Thoracic aorta (tissue), 2 donors: ENCODE data around the gene ABHD15. TPM values are rescaled to one million over a fixed set of nuclear protein-coding genes. Genes with fewer than 3 reads are reported as not detected.

Experiments used
- ATAC-seq: fragments of 150-250 bp; one replicate; pipeline ENCODE4 v1.8.0; 2017; ENCODE audit warnings: low read depth; ENCODE audit not compliant: insufficient number of reproducible peaks, low FRiP score
- DNase-seq: peaks from one replicate; pipeline ENCODE4 v3.0.0-alpha.2; 2020; ENCODE audit warnings: low spot score
- H3K27ac ChIP-seq, 2 donors: fragments of 200-600 bp; sonication (generic); 1 replicate in 1 of 2; 2 replicates in 1 of 2; pipeline ENCODE4 v1.5.1; 2016; ENCODE audit warnings: mild to moderate bottlenecking in 2 of 2, moderate library complexity in 2 of 2
- H3K27me3 ChIP-seq: fragments of 200-600 bp; sonication (generic); replicated peaks from 2 replicates; pipeline ENCODE4 v1.6.0; 2016; ENCODE audit warnings: mild to moderate bottlenecking; ENCODE audit not compliant: insufficient read depth
- H3K36me3 ChIP-seq: fragments of 200-600 bp; sonication (generic); one replicate; pipeline ENCODE4 v1.5.1; 2016
- H3K4me1 ChIP-seq, 2 donors: fragments of 200-600 bp; sonication (generic); 1 replicate in 1 of 2; 2 replicates in 1 of 2; pipeline versions ENCODE4 v1.5.1 to v1.6.0; 2016; ENCODE audit warnings: low read depth in 2 of 2, mild to moderate bottlenecking in 1 of 2; ENCODE audit not compliant: control insufficient read depth in 1 of 2
- H3K4me3 ChIP-seq: fragments of 200-600 bp; sonication (generic); 2 replicates; pipeline ENCODE4 v1.5.1; 2016; ENCODE audit warnings: mild to moderate bottlenecking
- H3K9me3 ChIP-seq: fragments of 200-600 bp; sonication (generic); 2 replicates; pipeline ENCODE4 v1.5.1; 2016
- CTCF ChIP-seq: fragments of 200-600 bp; sonication (generic); IDR thresholded peaks from one replicate; pipeline ENCODE4 v1.5.1; 2019; ENCODE audit warnings: antibody characterized with exemption
- total RNA-seq, 2 donors: library from RNA; depleted of rRNA; stranded (reverse); fragments of >200 nt; gene quantifications; one replicate each; pipeline versions ENCODE4 v1.1.0 to v1.2.3, GENCODE V29; 2016

Gene ABHD15
- total RNA-seq, 2 donors from 2014 or later: 11.3 to 24.0 TPM

- ATAC-seq (no peak), DNase-seq (no peak)
- Histone ChIP-seq H3K36me3 (no peaks in the 10 kb centered on the region), H3K4me1 (peaks cover 18 to 32% of the 10 kb centered on the region in 2 donors), H3K9me3 (no peaks in the 10 kb centered on the region), H3K4me3 (no peak overlapping the region), H3K27me3 (no peaks in the 10 kb centered on the region), H3K27ac (no peak overlapping the region)
- TF ChIP-seq CTCF: no peak
These were observed 29.3 kb upstream of the ABHD15 start for GRCh38 chr17:29595943-29596774.

- H3K27ac ChIP-seq: no peak overlapping the region
- no peak overlapping the region for H3K4me3 ChIP-seq
- ATAC-seq (no peak), DNase-seq (no peak)
- no peak for TF ChIP-seq CTCF
- H3K36me3 ChIP-seq: no peaks in the 10 kb centered on the region
- peaks cover 25 to 40% of the 10 kb centered on the region in 2 donors for H3K4me1 ChIP-seq
- no peaks in the 10 kb centered on the region for H3K27me3 ChIP-seq
- no peaks in the 10 kb centered on the region for H3K9me3 ChIP-seq
These were observed 28.5 kb upstream of the ABHD15 start for GRCh38 chr17:29595107-29595942.

GRCh38 chr17:29594519-29595090, 27.8 kb upstream of the ABHD15 start:
- no peak for TF ChIP-seq CTCF
- Histone ChIP-seq H3K9me3 (no peaks in the 10 kb centered on the region), H3K27ac (no peak overlapping the region), H3K36me3 (no peaks in the 10 kb centered on the region), H3K27me3 (no peaks in the 10 kb centered on the region), H3K4me1 (peaks cover 32 to 48% of the 10 kb centered on the region in 2 donors), H3K4me3 (no peak overlapping the region)
- no peak for ATAC-seq
- no peak for DNase-seq

- H3K9me3 ChIP-seq: no peaks in the 10 kb centered on the region
- H3K36me3 ChIP-seq: no peaks in the 10 kb centered on the region
- ATAC-seq (no peak), DNase-seq (no peak)
- H3K27me3 ChIP-seq: no peaks in the 10 kb centered on the region
- H3K4me1 ChIP-seq: peaks cover 32 to 48% of the 10 kb centered on the region in 2 donors
- TF ChIP-seq CTCF: no peak
- no peak overlapping the region for H3K27ac ChIP-seq
- peak overlapping the region; percentile 79 for H3K4me3 ChIP-seq
These were observed 27.0 kb upstream of the ABHD15 start for GRCh38 chr17:29593591-29594518.
